Measurements from ENCODE around the gene NT5C2.
"Not testable (repeated sequence)": the region's sequence is repeated elsewhere in the genome, so short reads cannot be mapped to it uniquely, and the experiment has no call there.

Gene NT5C2

DNA sequence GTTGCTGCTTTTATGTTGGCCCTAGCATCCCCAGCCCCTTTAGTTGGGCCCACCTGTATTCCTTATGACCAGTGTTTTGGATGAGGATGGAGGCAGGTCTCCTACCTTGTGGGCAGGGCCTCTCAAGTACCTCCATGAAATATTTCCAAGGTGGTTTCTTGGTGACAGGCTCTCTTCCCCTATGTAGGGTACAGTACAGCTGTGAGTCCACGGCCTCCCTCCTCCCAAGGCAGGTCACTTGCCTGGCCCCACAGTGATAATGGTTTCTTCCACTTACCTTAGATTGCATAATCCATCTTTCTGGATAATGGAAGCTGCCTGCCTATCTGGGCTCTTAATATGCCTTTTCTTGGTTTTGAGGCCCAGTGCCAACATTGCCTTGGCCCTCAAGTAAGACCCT is 110.4 kb downstream of the NT5C2 start:
- no peak for DNase-seq

DNA sequence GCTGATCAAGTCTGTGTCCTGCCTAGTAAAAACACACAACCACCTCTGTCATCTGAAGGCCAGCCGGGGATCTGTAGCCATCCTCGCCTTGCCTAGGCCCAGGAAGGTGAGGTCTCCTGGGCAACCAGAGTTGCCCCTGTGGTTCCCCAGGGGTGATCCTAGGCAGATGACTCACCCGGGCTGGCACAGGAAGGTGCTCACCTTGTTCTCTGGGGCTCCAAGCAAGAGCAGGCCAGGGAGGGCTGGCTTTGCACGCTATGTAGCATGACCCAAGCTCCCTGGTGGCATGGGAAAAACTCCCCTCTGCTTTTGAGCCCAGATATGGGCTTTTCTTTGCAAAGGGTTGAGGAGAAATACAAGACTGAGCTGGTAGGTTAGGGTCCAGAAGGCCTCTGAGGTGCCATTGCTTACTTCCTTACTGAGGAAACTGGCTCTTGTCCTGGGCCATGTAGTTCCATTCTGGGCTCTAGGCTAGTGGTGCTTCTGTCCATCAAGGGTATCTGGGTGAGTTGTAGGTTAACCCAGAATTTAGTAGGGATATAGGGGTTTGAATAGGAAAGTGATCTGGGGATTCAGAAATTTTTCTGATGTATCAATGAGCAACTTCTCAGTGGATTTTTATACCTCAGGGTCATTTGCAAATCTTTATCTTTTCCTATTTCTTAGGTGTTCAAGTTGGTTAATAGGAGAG is 112.0 kb downstream of the NT5C2 start:
- DNase-seq, result no peak

DNA sequence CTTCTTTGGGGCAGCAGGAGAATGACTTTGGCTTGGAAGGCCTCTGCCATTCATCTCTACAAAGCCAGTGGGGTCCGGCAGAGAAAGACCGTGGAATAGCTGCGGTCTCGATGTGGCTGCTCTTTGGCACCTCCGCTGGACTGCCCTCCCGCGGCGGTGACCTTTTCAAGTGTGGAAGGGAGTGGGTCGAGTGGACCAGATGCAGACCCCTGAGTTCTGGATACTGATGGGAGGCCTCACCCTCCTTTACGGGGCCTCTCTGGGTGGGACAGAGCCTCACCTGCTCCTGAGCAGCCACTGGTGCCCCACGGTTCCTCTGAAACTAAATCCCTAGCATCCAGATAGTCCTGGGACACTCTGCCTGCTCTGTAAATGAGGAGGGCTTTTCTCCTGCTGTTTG is 113.1 kb downstream of the NT5C2 start:
- DNase-seq, result no peak

DNA sequence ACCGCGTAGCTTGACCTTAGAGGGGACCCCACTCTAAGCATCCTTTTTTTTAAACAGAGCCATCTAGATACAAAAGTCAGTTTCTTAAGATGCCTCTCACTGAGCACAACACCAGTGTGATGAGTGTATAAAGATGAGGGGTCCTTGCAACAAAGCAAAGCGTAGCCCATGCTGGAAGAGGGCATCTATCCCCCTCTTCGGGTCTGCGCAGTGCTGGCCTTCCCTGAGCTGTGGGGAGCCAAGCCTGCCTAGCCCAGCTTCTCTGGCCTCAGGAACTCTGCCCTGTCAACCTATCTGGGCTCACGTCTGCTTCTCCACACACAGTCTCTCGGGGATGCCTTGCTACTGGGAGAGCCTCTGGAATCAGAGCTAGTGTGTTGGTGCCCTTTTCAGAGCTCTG is 114.0 kb downstream of the NT5C2 start:
- DNase-seq, result no peak

DNA sequence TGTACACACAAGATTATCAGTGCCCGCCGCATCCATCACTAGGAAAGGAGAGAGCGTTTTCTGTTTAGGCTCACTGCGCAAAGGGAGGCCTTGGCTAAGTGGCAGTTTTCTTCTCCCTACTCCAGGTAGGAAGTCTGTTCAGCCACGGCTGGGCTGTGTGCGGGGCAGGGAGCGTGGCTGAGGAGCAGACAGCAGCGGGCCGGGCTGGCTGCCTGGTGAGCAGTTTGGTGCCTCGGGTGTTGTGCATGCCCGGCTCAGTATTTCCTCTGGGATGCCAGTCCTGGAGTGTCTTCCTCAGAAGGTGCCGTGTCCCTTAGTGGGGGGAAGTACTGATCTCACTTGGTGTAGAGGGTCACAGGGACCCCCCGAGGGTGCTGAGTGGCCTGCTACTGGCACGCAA is 114.4 kb downstream of the NT5C2 start:
- DNase-seq, result no peak

DNA sequence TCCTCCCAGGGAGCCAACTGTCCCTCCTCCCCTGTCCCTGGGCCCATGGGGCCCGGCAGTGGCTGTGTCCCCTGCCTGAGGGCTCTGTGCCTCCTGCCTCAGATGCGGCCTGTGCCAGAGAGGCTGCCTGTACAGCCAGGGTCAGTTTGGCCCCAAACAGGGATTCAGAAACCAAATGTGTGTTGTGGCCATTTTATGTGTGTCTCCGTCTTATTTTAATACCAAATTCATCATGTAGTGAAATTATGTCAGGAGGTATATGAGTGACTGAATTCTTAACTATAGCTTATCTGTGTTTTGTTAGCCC is 114.8 kb downstream of the NT5C2 start:
- no peak for DNase-seq

DNA sequence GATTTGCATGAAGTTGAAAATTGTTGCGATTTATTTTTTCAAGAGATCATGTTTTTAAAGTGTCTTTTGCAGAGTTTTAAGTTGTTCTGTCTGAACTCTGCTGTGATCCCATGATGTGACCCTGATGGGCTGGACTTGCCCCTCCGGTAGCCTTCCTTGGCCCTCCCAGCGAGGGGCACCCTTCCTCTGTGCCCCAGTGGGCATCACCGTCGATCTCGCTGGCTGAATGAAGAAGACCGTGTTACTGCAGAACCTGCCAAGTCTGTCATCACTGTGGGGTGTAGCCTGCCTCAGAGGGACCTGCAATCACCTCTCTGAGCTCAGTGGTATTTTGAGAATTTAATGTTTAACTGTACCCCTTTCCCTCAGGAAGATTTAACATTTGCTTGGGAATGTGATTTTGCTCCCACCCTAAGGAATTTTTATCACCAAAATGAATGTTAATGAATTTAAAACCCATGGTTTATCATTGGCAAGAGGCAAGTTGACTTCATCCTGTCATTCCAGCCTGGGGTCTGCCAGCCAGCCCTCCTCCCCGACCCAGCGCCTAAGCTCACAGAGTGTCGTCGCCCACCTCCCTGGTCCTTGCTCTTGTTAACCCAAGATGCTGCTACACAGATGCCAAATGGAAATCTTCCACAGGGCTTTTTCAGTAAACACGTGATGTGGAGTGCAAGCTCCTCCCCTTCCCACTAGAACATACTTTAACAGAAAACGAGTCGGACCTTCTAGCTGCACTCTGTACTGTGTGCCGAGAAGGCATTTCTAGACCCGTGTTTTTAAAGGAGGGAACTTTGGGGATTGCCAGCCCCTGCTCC is 115.4 kb downstream of the NT5C2 start:
- DNase-seq, result no peak

DNA sequence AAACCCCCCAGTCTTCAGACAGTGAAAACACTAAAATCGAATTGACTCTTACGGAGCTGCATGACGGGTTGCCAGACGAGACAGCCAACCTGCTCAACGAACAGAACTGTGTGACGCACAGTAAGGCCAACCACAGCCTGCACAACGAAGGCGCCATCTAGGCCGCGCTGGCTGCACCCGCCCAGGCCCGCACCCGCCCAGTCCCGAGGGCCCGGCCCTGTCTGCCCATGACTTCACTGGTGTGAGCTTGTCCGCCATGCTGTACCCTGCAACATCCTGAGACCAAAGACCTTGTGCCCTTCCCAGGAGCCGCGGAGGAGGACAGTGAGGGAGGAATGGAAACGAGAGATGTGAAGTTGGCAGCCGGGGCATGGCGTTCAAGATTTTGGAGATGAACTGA is 116.1 kb downstream of the NT5C2 start:
- DNase-seq, result no peak

DNA sequence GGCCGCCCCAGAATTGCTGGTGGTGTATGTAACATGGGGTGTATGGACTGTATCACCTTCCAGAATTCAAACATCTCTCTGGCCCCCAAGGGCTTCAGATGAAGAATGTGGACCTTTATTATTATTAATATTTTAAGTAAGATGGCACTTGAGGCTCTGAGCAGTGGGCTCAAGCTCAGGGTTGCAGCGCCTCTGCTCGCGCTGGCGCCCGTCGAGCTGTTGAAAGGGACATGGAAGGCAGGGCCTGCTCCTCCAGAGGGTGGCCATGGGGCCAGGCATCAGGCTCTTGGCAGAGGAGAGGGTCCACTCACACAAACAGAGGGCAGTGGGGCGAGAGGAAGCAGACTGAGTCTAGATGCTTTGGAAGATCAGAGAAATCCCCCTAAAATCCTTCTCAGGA is 120.2 kb downstream of the NT5C2 start:
- DNase-seq, result no peak

DNA sequence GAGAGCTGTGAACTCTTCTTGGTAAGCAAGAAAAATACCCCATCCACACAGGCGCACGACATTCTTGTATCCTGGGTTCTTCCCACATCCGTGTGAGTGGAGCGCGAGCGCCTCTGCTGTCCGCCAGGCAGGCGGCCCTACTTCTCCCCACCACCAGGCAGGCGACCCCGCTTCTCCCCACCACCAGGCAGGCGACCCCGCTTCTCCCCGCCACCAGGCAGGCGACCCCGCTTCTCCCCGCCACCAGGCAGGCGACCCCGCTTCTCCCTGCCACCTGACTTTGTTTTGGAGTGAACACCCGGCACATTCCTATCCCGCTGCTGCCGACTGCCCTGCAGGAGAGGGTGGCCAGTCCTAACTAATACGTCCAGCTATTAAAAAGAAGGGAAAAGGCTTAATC is 120.8 kb downstream of the NT5C2 start:
- DNase-seq, result no peak

DNA sequence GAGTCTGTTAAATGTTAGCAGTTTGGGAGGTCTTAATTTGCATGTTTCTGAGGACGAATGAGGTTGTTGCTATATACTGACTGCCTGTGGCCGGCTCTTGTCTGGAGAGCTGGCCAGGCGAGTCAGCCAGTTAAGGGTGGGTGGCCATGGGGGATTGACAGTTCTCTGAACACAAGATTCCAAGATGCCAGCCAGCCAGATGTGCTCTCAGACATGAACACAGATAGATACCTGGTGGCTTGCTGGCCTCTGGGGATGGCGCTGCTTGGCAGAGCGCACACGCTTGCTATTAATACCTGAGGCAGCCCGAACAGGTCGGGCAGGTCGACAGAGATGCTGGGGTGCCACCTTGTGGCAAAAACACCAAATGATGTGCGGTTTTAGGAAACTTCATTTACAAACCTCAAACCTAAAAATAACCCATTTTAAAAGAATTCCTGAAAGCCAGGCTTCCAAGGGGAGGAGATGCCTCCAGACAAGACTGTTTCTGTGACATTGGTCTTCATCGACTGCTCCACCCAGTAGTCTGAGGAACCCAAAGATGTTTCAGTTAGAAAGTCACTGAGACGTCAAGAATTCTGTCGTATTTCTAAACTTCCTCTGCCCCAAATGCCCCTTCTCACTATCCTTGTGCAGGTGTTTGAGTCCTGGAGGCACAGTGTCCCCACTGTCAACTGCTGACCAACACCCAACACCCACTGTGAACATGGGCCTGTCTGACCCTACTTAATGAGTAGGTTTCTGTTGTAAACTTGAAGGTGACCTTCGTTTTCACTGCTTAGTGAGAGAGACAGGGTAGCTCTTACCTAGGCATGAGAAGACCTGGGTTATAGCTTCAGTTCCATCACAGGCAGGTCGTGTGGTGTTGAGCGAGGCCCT is 123.4 kb downstream of the NT5C2 start:
- peak; percentile 80 for DNase-seq

DNA sequence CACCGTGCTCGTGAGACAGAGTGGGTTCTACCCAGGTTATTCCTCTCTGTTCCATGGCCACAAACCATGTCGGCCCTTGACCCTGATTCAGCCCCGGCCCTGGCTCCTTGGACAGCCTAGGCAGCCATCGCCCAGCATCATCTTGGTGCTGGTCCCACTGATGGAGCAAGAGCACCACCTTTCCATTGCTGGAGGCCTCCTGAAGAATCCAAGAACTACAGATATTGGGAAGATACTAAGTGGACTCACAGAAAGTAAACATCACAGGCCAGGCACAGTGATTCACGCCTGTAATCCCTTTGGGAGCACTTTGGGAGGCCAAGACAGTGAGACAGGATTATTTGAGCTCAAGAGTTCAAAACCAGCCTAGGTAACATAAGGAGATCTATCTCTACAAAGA is 125.1 kb downstream of the NT5C2 start:
- no peak for DNase-seq

DNA sequence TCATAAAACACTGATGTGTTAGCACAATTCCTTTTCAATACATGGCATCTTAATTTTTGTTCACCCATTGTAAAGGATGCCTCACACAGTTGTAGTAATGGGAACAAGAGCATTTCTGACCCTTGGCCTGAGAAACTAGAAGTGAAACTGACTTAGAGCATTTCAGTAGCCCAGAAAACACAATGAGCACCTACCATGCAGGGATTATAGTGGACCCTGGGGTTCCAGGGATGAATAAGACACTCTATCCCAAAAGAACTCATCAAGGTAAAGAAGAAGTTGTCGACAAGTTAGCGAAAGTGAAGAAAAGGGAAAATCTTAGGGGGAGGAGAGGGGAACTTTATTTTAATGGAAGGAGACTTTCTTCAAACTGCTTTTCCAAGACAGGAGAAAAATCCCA is 125.6 kb downstream of the NT5C2 start:
- DNase-seq, result no peak

DNA sequence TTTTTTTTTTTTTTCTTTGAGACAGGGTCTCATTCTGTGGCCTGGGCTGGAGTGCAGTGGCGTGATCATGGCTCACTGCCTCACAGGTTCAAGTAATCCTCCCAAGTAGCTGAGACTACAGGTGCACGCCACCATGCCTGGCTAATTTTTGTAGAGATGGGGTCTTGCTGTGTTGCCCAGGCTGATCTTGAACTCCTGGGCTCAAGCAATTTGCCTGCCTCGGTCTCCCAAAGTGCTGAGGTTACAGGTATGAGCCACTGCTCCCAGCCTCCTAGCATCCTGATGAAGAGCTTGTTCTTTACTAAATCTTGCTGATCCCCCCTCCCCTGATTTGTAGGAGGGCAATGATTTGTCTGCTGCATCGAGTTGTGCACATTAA is 126.0 kb downstream of the NT5C2 start:
- DNase-seq, result not testable (repeated sequence)

DNA sequence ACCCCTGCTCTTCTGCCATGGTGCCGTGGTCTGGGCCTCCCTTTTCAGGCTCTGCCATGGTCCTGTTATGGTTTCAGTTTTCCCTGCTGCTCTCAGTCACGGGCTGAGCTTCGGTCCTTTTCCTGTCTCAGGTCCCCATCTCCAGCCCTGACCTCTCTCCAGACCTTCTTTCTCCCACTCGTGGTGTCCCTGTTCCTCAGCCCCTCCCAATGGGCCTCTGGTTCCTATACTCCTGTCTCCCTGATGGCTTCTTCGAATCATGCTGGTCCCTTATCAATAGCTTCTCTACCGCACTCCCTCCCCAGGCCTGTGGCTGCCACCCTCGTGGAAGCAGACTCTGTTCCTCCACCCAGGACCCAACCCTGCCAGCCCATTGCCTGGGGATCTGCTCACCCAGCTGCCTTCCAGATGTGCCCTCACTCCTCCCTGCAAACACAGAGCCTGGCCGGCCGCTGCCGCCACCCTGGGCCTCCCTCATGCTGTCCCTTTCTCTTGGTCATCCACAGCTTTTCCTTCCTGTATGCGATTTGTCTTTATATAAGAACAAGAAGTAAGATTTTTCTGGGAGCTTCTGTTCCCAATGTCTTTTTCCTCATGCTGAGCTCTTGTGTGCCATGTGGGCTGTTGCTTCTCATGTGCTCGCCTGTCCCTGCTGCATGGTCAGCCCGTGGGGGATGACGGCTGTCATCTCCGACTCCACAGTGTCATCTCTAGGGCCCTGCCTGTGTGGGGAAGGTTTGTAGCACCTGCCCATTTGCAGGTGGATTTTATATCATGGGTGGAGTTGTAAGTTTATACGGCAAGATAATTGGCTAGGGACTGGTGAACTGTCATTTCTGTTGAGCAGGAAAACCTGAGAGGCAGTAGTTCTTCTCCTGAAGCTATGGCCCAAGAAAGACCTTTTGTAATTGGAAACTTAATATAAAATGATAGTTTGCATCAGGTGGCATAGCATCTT is 126.7 kb downstream of the NT5C2 start:
- DNase-seq, result no peak

DNA sequence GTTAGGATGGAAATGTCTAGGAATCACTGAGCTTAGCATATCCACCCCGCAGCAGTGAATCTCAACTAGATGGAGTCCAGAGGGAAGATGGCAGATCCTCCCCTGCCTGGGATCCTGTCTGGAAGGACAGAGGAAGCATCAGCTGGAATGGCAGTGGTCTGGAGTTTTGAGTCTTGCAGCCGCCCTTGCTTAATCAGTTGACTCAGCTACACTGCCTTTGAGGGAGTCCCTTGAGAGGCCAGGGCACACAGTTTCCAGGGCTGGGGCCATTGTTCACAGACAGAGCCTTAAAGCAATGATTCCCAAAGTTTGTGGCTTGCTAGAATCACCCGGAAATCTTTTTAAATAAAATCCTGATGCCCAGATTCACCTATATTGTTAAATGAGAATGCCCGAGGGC is 128.1 kb downstream of the NT5C2 start:
- DNase-seq, result no peak

DNA sequence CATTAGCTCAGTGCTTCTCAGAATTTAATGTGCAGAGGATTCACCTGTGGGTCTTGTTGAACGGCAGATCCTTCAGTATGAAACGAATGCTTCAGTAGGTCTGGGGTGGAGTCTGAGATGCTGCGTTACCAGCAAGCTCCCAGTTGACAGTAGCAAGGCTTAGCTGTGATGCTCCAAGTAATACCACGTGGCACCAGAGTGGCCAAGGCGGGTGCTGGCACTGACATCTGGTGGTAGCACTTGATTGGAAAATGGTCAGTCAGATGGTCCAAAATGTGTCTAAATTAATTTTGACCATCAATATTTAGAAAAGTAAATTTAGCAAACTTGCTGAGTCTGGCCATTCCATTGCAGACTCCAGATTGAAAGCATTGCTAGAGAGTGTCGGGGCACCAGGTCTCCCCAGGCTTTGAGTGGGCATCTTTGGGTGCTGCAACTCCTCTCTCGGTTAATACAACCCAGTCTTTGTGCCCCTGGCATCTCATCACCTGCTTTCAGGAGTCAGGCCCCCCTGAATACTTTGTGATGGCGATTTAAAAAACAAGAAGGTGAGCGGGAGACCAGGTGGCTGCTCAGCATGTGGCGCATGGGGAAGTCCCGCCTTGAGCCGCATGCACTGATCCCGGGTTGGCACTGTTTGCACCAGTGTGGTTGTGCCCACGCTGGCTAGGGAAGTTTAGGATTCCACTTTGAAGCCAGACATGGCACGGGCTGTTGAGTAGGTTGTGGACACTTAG is 130.1 kb downstream of the NT5C2 start:
- no peak for DNase-seq

DNA sequence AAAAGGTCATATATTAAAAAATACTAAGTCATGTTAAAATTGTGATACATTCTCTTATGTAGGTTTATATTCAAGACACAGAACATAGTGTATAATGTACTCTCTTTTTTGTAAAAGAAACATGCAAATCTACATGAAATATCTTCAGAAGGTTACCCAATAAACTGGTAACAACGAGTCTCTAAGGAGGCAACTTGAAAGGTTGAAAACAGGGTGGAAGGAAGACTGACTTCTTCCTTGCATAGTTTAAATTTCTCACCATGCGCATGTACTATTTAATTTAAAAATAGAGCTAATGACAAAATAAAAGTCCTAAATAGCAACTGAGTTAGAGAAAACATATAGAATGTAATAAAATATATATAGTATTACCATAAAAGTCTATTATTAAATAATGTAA is 132.5 kb downstream of the NT5C2 start:
- DNase-seq, result no peak

DNA sequence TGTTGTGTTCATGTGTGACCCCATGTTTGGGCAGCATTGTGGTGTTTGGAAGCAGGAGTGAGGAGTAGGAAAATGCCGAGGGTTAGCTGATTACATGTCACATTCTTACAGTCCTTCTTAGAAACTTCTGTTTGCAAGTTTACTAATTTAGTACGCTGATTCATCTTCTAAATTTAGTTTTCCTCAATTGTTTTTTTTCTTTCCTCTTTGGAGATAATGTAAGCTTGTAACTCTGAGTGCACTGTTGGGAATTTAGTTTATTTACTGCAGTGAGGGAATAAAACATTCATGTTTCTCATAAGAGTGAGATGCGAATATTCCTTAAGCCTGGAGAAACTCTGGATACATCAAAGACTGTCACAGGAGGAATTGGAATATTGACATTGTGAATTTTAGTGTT is 135.0 kb downstream of the NT5C2 start:
- no peak for DNase-seq

DNA sequence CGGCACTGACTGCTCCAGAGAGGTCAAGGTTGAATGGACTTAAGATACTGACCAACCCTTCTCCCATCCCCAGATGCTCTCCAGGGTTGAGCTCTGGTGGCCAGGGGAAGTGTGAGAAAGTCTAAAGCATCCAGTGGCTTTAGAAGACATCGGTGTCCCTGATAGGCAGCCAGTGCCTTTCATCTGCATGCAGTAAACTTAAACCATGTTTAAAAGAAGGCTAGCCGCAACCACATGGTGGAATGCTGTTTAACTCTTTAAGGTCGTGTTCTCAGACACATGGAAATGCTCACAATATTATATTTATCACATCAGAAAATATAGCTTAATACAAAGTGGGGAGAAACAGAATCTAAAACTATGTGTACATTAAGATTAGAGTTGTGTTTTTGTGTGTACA is 138.0 kb downstream of the NT5C2 start:
- no peak for DNase-seq

DNA sequence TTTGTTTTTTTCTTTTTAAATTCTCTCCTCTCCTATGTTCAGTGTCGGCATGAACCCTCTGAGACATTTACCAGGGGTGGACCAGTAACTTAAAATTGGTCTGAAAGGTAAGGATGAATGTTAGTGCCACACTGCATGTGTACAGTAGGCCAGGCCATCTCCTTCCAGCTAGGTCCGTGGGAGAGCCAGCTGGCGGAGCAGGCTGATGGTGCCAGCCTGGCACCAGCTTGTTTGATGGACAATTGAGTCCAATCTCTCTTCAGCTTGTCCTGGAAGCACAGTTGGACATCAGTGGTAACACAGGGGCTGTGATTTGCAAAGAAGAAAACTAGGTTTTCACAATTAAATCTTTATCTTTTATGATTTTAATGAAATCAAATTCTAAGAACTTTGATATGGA is 138.5 kb downstream of the NT5C2 start:
- no peak for DNase-seq

All from CD4-positive, alpha-beta T cell treated with Interleukin-17A for 4 hours (primary cell).